ENCODE results near the gene PDCD4.

Gene PDCD4

GRCh38 chr10:110871298-110872084 is at the start of gene PDCD4:
TSS of gene PDCD4 (plus strand) at chr10:110871928. CDS start at chr10:110876028, 4,100 bp downstream.
- DNase-seq = no peak

GRCh38 chr10:110822035-110822711 is 49.6 kb upstream of the PDCD4 start:
- no peak for DNase-seq

GRCh38 chr10:110822712-110823311 is 48.9 kb upstream of the PDCD4 start:
- no peak for DNase-seq

- no peak for DNase-seq
Measured at GRCh38 chr10:110824152-110824441, 47.6 kb upstream of the PDCD4 start.

- no peak for DNase-seq
Measured at GRCh38 chr10:110824660-110825059, 47.1 kb upstream of the PDCD4 start.

- no peak for DNase-seq
Measured at GRCh38 chr10:110825508-110825907, 46.2 kb upstream of the PDCD4 start.

- DNase-seq = no peak
Measured at GRCh38 chr10:110827410-110827809, 44.3 kb upstream of the PDCD4 start.

- no peak for DNase-seq
Measured at GRCh38 chr10:110827875-110828274, 43.9 kb upstream of the PDCD4 start.

GRCh38 chr10:110828525-110828924 is 43.2 kb upstream of the PDCD4 start:
- DNase-seq = no peak

- no peak for DNase-seq
Measured at GRCh38 chr10:110829721-110830410, 41.9 kb upstream of the PDCD4 start.

- DNase-seq = no peak
Measured at GRCh38 chr10:110833234-110833940, 38.3 kb upstream of the PDCD4 start.

- no peak for DNase-seq
Measured at GRCh38 chr10:110833941-110834628, 37.6 kb upstream of the PDCD4 start.

- no peak for DNase-seq
Measured at GRCh38 chr10:110834629-110835301, 37.0 kb upstream of the PDCD4 start.

GRCh38 chr10:110835841-110836240 is 35.9 kb upstream of the PDCD4 start:
- DNase-seq = no peak

- no peak for DNase-seq
Measured at GRCh38 chr10:110836706-110837105, 35.0 kb upstream of the PDCD4 start.

- no peak for DNase-seq
Measured at GRCh38 chr10:110837418-110838171, 34.1 kb upstream of the PDCD4 start.

GRCh38 chr10:110840225-110840922 is 31.4 kb upstream of the PDCD4 start:
- DNase-seq = no peak

- DNase-seq = no peak
Measured at GRCh38 chr10:110840923-110841428, 30.8 kb upstream of the PDCD4 start.

- no peak for DNase-seq
Measured at GRCh38 chr10:110841767-110842267, 29.9 kb upstream of the PDCD4 start.

Measured in SIG-M5 (cell line).